Uterus (tissue), 4 donors: ENCODE measurements around the gene IL17RD. TPM values are rescaled to one million over a fixed set of nuclear protein-coding genes. Genes with fewer than 3 reads are reported as not detected.
A peak's percentile ranks its signal among the peaks of the same experiment; 100 is the strongest.

Source experiments
- DNase-seq, 2 donors: peaks; one replicate each; pipeline ENCODE4 v3.0.0-alpha.2; 2019 to 2020
- H3K27ac ChIP-seq, 2 donors: fragments of 200-600 bp; sonication (generic); 1 replicate in 1 of 2; 2 replicates in 1 of 2; pipeline ENCODE4 v1.5.1; 2016 to 2018
- H3K27me3 ChIP-seq, 2 donors: fragments of 200-600 bp; sonication (generic); one replicate each; pipeline ENCODE4 v1.5.1; 2018 to 2019; ENCODE audit warnings: control low read depth in 1 of 2
- H3K36me3 ChIP-seq, 2 donors: fragments of 200-600 bp; sonication (generic); one replicate each; pipeline ENCODE4 v1.5.1; 2019; ENCODE audit warnings: control low read depth in 1 of 2
- H3K4me1 ChIP-seq, 2 donors: fragments of 200-600 bp; sonication (generic); one replicate each; pipeline ENCODE4 v1.5.1; 2018 to 2019; ENCODE audit warnings: control low read depth in 1 of 2
- H3K4me3 ChIP-seq, 2 donors: fragments of 200-600 bp; sonication (generic); 1 replicate in 1 of 2; 2 replicates in 1 of 2; pipeline ENCODE4 v1.5.1; 2018 to 2019; ENCODE audit warnings: mild to moderate bottlenecking in 1 of 2
- H3K9me3 ChIP-seq, 2 donors: fragments of 200-600 bp; sonication (generic); one replicate each; pipeline ENCODE4 v1.5.1; 2019; ENCODE audit warnings: control low read depth in 1 of 2
- POLR2A ChIP-seq, 2 donors: fragments of 450-650 bp; IDR thresholded peaks; one replicate each; pipeline ENCODE4 v1.6.1; 2016; ENCODE audit warnings: antibody characterized with exemption in 2 of 2, mild to moderate bottlenecking in 1 of 2, moderate library complexity in 1 of 2
- intact Hi-C: fragments of 100-400 bp; cut with DNase I; formaldehyde crosslinking; loops from one replicate; pipeline ENCODE4 v1.15.1; 2023; ENCODE audit warnings: low total_unique reads
- total RNA-seq, 4 donors: library from RNA; depleted of rRNA in 3 of 4; stranded (reverse); fragments of >200 nt in 3 of 4; gene quantifications; one replicate each; pipeline versions ENCODE4 v1.1.0 to v1.2.4, GENCODE V29; 2014 to 2023
- TF ChIP-seq, protein P1 (sequence below), 4 experiments: fragments of 200-600 bp in 2 of 4; fragments of 450-650 bp in 2 of 4; sonication (generic) in 2 of 4; IDR thresholded peaks; one replicate each; pipeline ENCODE4 v1.5.1; 2016 to 2019; ENCODE audit warnings: antibody characterized with exemption in 4 of 4, mild to moderate bottlenecking in 2 of 4, moderate library complexity in 1 of 4
- donor health status: DM: yes; HTN: yes; CAD: no.

The IL17RD gene
- total RNA-seq, 4 donors from 2014 or later, result 19.0 to 95.9 (median 52.5) TPM

DNA sequence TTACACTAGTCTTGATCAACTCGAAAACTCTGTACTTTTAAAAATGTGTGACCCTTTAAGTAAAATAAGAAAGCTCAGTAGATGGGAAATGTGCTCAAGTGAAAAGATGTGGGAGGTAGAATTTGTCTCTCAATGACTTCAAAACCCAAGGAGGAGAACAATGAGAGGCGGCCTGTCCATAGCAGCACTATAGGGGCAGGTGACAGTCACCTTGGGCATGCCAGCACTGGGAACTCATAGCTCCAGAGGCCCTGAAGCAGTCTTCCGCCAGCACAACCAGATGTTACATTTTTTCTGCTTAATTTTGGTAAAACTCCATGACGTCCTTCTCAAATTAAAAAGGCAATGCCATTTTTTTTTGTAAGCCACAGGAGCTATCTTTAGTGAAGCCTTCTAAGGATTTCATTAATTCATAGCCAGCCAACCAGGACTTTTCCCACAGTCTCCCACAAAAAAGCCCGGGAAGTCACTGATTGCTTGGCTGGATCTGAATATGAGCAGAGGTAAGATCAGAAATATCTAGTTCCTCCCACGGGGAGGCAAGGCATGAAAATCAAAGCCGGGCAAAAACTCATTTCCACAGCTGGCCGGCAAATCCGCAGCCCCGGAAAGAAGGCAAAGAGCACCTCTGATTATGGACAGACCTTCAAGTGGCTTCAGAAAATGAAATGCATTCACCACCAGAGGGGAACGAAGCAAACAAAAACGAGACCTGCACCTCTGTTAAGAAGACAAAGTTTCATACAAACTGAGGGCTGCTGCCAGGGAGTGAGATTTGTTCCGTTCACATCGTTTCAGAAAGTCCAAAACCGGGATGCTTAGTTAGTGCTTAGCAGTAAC, 10.5 kb downstream of the IL17RD start:
- intact Hi-C loops, result no loop called here
- Histone ChIP-seq H3K4me1 (peaks cover 14 to 37% of the 10 kb centered on the region in 2 donors), H3K27me3 (no peaks in the 10 kb centered on the region), H3K36me3 (no peaks in the 10 kb centered on the region), H3K4me3 (no peak overlapping the region), H3K27ac (peak overlapping the region; percentile 86 to 87), H3K9me3 (no peaks in the 10 kb centered on the region)
- no peak for DNase-seq
- TF ChIP-seq, protein P1, sequence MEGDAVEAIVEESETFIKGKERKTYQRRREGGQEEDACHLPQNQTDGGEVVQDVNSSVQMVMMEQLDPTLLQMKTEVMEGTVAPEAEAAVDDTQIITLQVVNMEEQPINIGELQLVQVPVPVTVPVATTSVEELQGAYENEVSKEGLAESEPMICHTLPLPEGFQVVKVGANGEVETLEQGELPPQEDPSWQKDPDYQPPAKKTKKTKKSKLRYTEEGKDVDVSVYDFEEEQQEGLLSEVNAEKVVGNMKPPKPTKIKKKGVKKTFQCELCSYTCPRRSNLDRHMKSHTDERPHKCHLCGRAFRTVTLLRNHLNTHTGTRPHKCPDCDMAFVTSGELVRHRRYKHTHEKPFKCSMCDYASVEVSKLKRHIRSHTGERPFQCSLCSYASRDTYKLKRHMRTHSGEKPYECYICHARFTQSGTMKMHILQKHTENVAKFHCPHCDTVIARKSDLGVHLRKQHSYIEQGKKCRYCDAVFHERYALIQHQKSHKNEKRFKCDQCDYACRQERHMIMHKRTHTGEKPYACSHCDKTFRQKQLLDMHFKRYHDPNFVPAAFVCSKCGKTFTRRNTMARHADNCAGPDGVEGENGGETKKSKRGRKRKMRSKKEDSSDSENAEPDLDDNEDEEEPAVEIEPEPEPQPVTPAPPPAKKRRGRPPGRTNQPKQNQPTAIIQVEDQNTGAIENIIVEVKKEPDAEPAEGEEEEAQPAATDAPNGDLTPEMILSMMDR (IDR thresholded peaks at IDR 0.05), result no peak
- TF ChIP-seq POLR2A (IDR thresholded peaks at IDR 0.05), result no peak

DNA sequence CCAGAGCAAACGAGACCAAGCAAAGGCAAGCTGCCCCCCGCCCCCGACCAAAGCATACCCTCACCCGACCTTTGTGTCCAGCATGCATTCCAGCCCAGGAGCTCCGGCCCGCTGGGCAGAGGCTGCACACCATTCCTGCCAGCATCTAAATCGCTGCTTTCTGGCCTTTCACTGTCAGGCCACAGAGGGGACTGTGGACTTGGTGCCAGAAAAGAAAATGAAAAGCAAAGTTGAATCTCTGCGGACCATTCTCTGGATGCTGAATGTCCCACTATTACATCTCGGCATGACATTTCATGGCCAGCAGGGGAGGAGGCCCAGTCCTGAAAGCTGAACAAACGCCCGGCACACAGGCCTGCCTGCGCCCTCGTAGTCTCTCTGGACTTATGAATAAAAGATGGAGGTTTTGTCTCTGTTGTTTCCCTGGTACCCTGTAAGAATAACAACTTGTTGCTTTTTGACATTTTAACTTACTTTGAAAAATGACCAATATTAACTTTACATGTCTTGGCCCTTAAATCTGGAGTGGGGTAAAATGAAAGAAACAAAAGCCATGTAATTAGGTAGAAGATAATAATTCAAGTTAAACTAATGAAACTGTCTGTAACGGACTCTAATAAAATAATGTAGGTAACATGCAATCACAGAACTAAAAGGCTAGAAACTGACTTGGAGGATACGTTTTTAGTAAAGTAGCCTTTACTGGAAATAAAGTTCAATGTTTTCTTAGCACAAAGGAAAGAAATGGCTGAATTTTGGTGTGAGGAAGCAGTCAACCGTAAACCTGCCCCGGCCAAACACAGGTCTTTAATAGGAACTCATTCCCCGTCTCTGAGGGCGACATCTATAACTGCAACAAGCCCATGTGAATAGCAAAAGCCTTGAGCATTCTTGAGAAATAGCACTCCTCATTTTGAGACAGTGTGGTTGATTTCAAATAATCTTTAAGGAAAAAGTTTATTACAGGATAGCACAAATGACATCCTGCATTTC, 12.7 kb downstream of the IL17RD start:
- H3K27me3 ChIP-seq, result no peaks in the 10 kb centered on the region
- no peaks in the 10 kb centered on the region for H3K36me3 ChIP-seq
- DNase-seq, result peak in 1 of 2 donors; percentile 41
- intact Hi-C loops, result no loop called here
- no peak for TF ChIP-seq POLR2A (IDR thresholded peaks at IDR 0.05)
- TF ChIP-seq, protein P1 (IDR thresholded peaks at IDR 0.05), result peak in 3 of 4 experiments; percentile 11 to 42 (median 29)
- peak overlapping the region; percentile 3 to 6 for H3K4me3 ChIP-seq
- no peaks in the 10 kb centered on the region for H3K9me3 ChIP-seq
- H3K27ac ChIP-seq, result peak overlapping the region; percentile 82 to 83
- peaks cover 0 to 27% of the 10 kb centered on the region in 2 donors for H3K4me1 ChIP-seq

- intact Hi-C loops, result no loop called here
- Histone ChIP-seq H3K27me3 (no peaks in the 10 kb centered on the region), H3K4me3 (peak overlapping the region; percentile 3 to 6), H3K27ac (peak overlapping the region; percentile 82 to 83), H3K9me3 (no peaks in the 10 kb centered on the region), H3K4me1 (peaks cover 0 to 20% of the 10 kb centered on the region in 2 donors), H3K36me3 (no peaks in the 10 kb centered on the region)
- TF ChIP-seq POLR2A (IDR thresholded peaks at IDR 0.05), result no peak
- no peak for DNase-seq
These were observed 13.4 kb downstream of the IL17RD start for GRCh38 chr3:57151749-57152148.

- DNase-seq, result no peak
- no peaks in the 10 kb centered on the region for H3K27me3 ChIP-seq
- H3K4me1 ChIP-seq, result peaks cover 0 to 19% of the 10 kb centered on the region in 2 donors
- no peaks in the 10 kb centered on the region for H3K36me3 ChIP-seq
- H3K9me3 ChIP-seq, result no peaks in the 10 kb centered on the region
- TF ChIP-seq, protein P1 (IDR thresholded peaks at IDR 0.05), result no peak
- no peak for TF ChIP-seq POLR2A (IDR thresholded peaks at IDR 0.05)
- H3K27ac ChIP-seq, result peak overlapping the region; percentile 82 to 83
- no peak overlapping the region for H3K4me3 ChIP-seq
- intact Hi-C loops, result no loop called here
These were observed 14.1 kb downstream of the IL17RD start for GRCh38 chr3:57151021-57151449.

GRCh38 chr3:57150113-57150581, 15.0 kb downstream of the IL17RD start:
- no peak for DNase-seq
- Histone ChIP-seq H3K4me3 (no peak overlapping the region), H3K27me3 (no peaks in the 10 kb centered on the region), H3K9me3 (no peaks in the 10 kb centered on the region), H3K4me1 (peaks cover 0 to 16% of the 10 kb centered on the region in 2 donors), H3K27ac (peak overlapping the region; percentile 82 to 83), H3K36me3 (no peaks in the 10 kb centered on the region)
- TF ChIP-seq POLR2A (IDR thresholded peaks at IDR 0.05), result no peak
- TF ChIP-seq, protein P1 (IDR thresholded peaks at IDR 0.05), result no peak
- intact Hi-C loops, result no loop called here
